SU-DHL-6 (cell line): ENCODE measurements around the gene ANKS1B.

Experiments
- EZH2phosphoT487 ChIP-seq: fragments of 200-600 bp; sonication (generic), shearing (Covaris generic); conservative IDR thresholded peaks from 2 replicates; pipeline ENCODE4 v1.6.1; 2018; ENCODE audit warnings: mild to moderate bottlenecking, antibody characterized with exemption, low read length, moderate library complexity, mixed read lengths
- TF ChIP-seq, protein P1 (sequence below): fragments of 200-600 bp; sonication (generic); IDR thresholded peaks from one replicate; pipeline ENCODE4 v1.5.1; 2017; ENCODE audit warnings: antibody characterized with exemption, mild to moderate bottlenecking, low read length, moderate library complexity; ENCODE audit not compliant: insufficient read depth, poor library complexity, severe bottlenecking

DNA sequence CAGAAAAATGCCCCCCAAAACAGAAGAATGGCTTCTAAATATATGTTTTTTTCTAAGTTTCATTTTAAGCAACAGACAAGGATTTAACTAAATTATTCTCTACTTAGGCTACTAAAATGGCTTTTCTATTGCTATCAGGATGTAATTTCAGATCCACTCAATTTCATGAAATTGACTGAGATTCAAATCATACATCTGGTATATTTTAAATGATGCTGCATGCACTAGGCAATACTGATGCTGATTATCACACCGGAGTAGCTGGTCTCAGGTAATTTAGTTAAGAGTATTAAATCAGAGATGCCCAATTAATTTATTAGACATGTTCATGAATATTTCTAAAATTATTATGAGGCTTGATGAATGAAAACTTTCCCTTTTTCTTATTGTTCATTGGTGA, 1188.0 kb downstream of the ANKS1B start:
- TF ChIP-seq, protein P1, sequence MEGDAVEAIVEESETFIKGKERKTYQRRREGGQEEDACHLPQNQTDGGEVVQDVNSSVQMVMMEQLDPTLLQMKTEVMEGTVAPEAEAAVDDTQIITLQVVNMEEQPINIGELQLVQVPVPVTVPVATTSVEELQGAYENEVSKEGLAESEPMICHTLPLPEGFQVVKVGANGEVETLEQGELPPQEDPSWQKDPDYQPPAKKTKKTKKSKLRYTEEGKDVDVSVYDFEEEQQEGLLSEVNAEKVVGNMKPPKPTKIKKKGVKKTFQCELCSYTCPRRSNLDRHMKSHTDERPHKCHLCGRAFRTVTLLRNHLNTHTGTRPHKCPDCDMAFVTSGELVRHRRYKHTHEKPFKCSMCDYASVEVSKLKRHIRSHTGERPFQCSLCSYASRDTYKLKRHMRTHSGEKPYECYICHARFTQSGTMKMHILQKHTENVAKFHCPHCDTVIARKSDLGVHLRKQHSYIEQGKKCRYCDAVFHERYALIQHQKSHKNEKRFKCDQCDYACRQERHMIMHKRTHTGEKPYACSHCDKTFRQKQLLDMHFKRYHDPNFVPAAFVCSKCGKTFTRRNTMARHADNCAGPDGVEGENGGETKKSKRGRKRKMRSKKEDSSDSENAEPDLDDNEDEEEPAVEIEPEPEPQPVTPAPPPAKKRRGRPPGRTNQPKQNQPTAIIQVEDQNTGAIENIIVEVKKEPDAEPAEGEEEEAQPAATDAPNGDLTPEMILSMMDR = no peak
- TF ChIP-seq EZH2phosphoT487 = no peak
